HepG2 (cell line): ENCODE data around the gene TSSK3. TPM values are rescaled to one million over a fixed set of nuclear protein-coding genes. Genes with fewer than 3 reads are reported as not detected.
A peak's percentile ranks its signal among the peaks of the same experiment; 100 is the strongest.

Experiments used
- ATF1 ChIP-seq: IDR thresholded peaks from 2 replicates; pipeline ENCODE4 v1.6.1; 2016; ENCODE audit warnings: mild to moderate bottlenecking, control low read depth
- ATF7-NPFF ChIP-seq: sonication (generic); formaldehyde crosslinking; IDR thresholded peaks from 2 replicates; pipeline ENCODE4 v1.8.1; 2023; ENCODE audit warnings: mild to moderate bottlenecking, low read depth, missing genetic modification reagents, moderate library complexity
- CENPT ChIP-seq: sonication (generic); formaldehyde crosslinking; IDR thresholded peaks from 2 replicates; pipeline ENCODE4 v1.8.0; 2022; ENCODE audit warnings: low read depth, mild to moderate bottlenecking, moderate library complexity, missing genetic modification reagents
- CHD2 ChIP-seq: IDR thresholded peaks from 2 replicates; pipeline ENCODE4 v1.6.1; 2011; ENCODE audit warnings: low read depth, low read length, improper control_type of control experiment
- HMGA1 ChIP-seq: sonication (generic); formaldehyde crosslinking; conservative IDR thresholded peaks from 2 replicates; pipeline ENCODE4 v1.4.0; 2020; ENCODE audit warnings: missing genetic modification reagents
- HNRNPUL1 ChIP-seq: fragments of 200-400 bp; formaldehyde crosslinking; IDR thresholded peaks from 2 replicates; pipeline ENCODE4 v1.6.1; 2017; ENCODE audit warnings: low read depth, mild to moderate bottlenecking, low read length, moderate library complexity
- KDM5A ChIP-seq: fragments of 200-600 bp; sonication (generic); IDR thresholded peaks from 2 replicates; pipeline ENCODE4 v1.7.0; 2018; ENCODE audit warnings: antibody characterized with exemption, mild to moderate bottlenecking, low read length, borderline replicate concordance
- NAIF1 ChIP-seq: sonication (generic); formaldehyde crosslinking; IDR thresholded peaks from 2 replicates; pipeline ENCODE4 v1.5.0; 2020; ENCODE audit warnings: mild to moderate bottlenecking, missing genetic modification reagents, borderline replicate concordance
- NFATC3 ChIP-seq: sonication (generic); formaldehyde crosslinking; IDR thresholded peaks from 2 replicates; pipeline ENCODE4 v1.5.1; 2020; ENCODE audit warnings: mild to moderate bottlenecking, missing genetic modification reagents
- NR1H2 ChIP-seq: sonication (generic); formaldehyde crosslinking; IDR thresholded peaks from 2 replicates; pipeline ENCODE4 v1.8.1; 2022; ENCODE audit warnings: low read depth, missing genetic modification reagents, borderline replicate concordance
- RFXAP ChIP-seq: sonication (generic); formaldehyde crosslinking; IDR thresholded peaks from 2 replicates; pipeline ENCODE4 v1.4.0; 2020; ENCODE audit warnings: missing genetic modification reagents, borderline replicate concordance
- SP1 ChIP-seq, 2 experiments: fragments of 450-650 bp in 1 of 2; sonication (generic) in 1 of 2; formaldehyde crosslinking in 1 of 2; IDR thresholded peaks; 2 replicates each; pipeline versions ENCODE4 v1.4.0 to v1.6.1; 2016 to 2020; ENCODE audit warnings: missing genetic modification reagents in 1 of 2
- TBL1XR1 ChIP-seq: fragments of 150-350 bp; IDR thresholded peaks from 2 replicates; pipeline ENCODE4 v1.6.1; 2014; ENCODE audit warnings: borderline replicate concordance, low read length; ENCODE audit not compliant: partially characterized antibody
- TCF7L2 ChIP-seq: IDR thresholded peaks from 2 replicates; pipeline ENCODE4 v1.6.1; 2011; ENCODE audit warnings: mild to moderate bottlenecking, low read depth, low read length, moderate library complexity
- TSC22D2 ChIP-seq: sonication (generic); formaldehyde crosslinking; IDR thresholded peaks from 2 replicates; pipeline ENCODE4 v1.5.1; 2020; ENCODE audit warnings: missing genetic modification reagents, mild to moderate bottlenecking, borderline replicate concordance
- WIZ ChIP-seq: sonication (generic); formaldehyde crosslinking; IDR thresholded peaks from 2 replicates; pipeline ENCODE4 v1.5.1; 2020; ENCODE audit warnings: mild to moderate bottlenecking, missing genetic modification reagents
- ZBTB42 ChIP-seq: sonication (generic); formaldehyde crosslinking; IDR thresholded peaks from 2 replicates; pipeline ENCODE4 v1.5.0; 2020; ENCODE audit warnings: mild to moderate bottlenecking, missing genetic modification reagents
- ZFP62 ChIP-seq: sonication (generic); formaldehyde crosslinking; IDR thresholded peaks from 2 replicates; pipeline ENCODE4 v1.4.0; 2020; ENCODE audit warnings: missing genetic modification reagents
- ZNF143 ChIP-seq: sonication (generic); formaldehyde crosslinking; IDR thresholded peaks from 2 replicates; pipeline ENCODE4 v1.4.0; 2020; ENCODE audit warnings: missing genetic modification reagents
- ZNF256 ChIP-seq: sonication (generic); formaldehyde crosslinking; conservative IDR thresholded peaks from 2 replicates; pipeline ENCODE4 v1.4.0; 2020; ENCODE audit warnings: missing genetic modification reagents
- ZNF354B ChIP-seq: sonication (generic); formaldehyde crosslinking; IDR thresholded peaks from 2 replicates; pipeline ENCODE4 v1.8.0; 2022; ENCODE audit warnings: mild to moderate bottlenecking, missing genetic modification reagents
- ZNF367 ChIP-seq: sonication (generic); formaldehyde crosslinking; IDR thresholded peaks from 2 replicates; pipeline ENCODE4 v1.4.0; 2020; ENCODE audit warnings: missing genetic modification reagents, borderline replicate concordance
- ZNF660 ChIP-seq: sonication (generic); formaldehyde crosslinking; IDR thresholded peaks from 2 replicates; pipeline ENCODE4 v1.5.1; 2020; ENCODE audit warnings: mild to moderate bottlenecking, low read depth, missing genetic modification reagents, borderline replicate concordance
- ZNF891 ChIP-seq: sonication (generic); formaldehyde crosslinking; IDR thresholded peaks from 2 replicates; pipeline ENCODE4 v1.5.0; 2020; ENCODE audit warnings: mild to moderate bottlenecking, missing genetic modification reagents
- polyA plus RNA-seq, 8 experiments: library from polyadenylated mRNA; depleted of rRNA in 3 of 8; stranded (reverse) in 7 of 8; unstranded in 1 of 8; fragments of >200 nt; fragmentation: Illumina TruSeq in 4 of 8; extraction: Trizol in 4 of 8; gene quantifications; 2 replicates each; pipeline versions ENCODE4 v1.2.1 to v1.2.3, GENCODE V29; 2011 to 2016; ENCODE audit warnings: low read depth in 4 of 8, missing spikeins in 1 of 8, mixed read lengths in 1 of 8; ENCODE audit not compliant: insufficient read depth in 1 of 8
- total RNA-seq, 5 experiments: library from RNA; depleted of rRNA; stranded (reverse); fragments of >200 nt; fragmentation: Illumina TruSeq; extraction: Trizol; gene quantifications; 2 replicates each; pipeline ENCODE4 v1.2.3, GENCODE V29; 2016; ENCODE audit warnings: low read depth in 1 of 5
- TF ChIP-seq, protein P1 (sequence below): sonication (generic); formaldehyde crosslinking; IDR thresholded peaks from 2 replicates; pipeline ENCODE4 v1.9.0; 2022; ENCODE audit warnings: missing genetic modification reagents, mild to moderate bottlenecking, borderline replicate concordance
- TF ChIP-seq, protein P2 (sequence below), 2 experiments: sonication (generic) in 1 of 2; formaldehyde crosslinking in 1 of 2; IDR thresholded peaks; 2 replicates each; pipeline versions ENCODE4 v1.5.1 to v1.6.1; 2011 to 2020; ENCODE audit warnings: borderline replicate concordance in 1 of 2, low read depth in 1 of 2, low read length in 1 of 2, mild to moderate bottlenecking in 1 of 2, missing genetic modification reagents in 1 of 2, moderate library complexity in 1 of 2
- TF ChIP-seq, protein P3 (sequence below): IDR thresholded peaks from 2 replicates; pipeline ENCODE4 v1.6.1; 2016

The TSSK3 gene
- total and polyA plus RNA-seq, 2 of the 13 experiments (the other 11 are each of a cell fraction or from before 2014, with no cell fraction given): 1.0 to 1.1 TPM

DNA sequence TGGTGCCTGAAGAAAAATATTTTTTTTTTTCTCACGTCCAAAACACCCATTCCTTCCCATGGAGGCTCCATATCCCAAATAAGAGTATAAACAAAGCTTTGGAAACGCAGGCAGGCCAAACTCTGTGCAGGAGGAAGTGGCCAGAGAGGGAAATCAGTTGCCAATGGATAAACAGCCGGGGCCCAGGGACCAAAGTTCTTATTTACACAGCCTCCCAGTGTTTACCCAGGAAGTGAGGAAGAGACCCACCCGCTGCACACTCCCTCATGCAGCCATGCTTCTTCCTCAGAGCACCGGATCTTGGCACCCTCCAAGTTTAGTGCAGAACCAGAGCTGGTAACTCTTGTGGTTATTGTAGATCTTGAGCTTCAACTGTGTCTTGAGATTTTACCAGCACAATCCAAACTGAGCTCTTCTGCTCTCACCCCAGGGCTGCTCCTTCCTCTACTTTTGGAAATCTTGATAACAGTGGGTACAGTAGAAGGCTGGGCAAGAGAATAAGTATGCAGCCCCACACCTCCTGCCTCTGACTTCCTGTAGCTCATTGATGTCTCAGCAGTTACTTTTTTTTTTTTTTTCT lies 40.5 kb upstream of the TSSK3 start (continued):
- TF ChIP-seq NAIF1 (CRISPR knock-in tag): no peak
- no peak for TF ChIP-seq TSC22D2 (CRISPR knock-in tag)
- no peak for TF ChIP-seq ZNF354B (CRISPR knock-in tag)
- no peak for TF ChIP-seq KDM5A
- no peak for TF ChIP-seq ZNF256 (CRISPR knock-in tag)
- TF ChIP-seq ZNF143 (CRISPR knock-in tag): no peak
- no peak for TF ChIP-seq ZBTB42 (CRISPR knock-in tag)
- TF ChIP-seq HNRNPUL1: no peak
- no peak for TF ChIP-seq CENPT
- TF ChIP-seq NFATC3 (CRISPR knock-in tag): no peak
- no peak for TF ChIP-seq NR1H2 (CRISPR knock-in tag)
- no peak for TF ChIP-seq HMGA1 (CRISPR knock-in tag)
- TF ChIP-seq ZNF891 (CRISPR knock-in tag): no peak
- TF ChIP-seq TBL1XR1: peak; percentile 25
- TF ChIP-seq SP1 (IDR thresholded peaks at IDR 0.05): no peak
- TF ChIP-seq SP1 (CRISPR knock-in tag; IDR thresholded peaks at IDR 0.05): no peak; the same call in 1 of the 2 replicates
- no peak for TF ChIP-seq WIZ (CRISPR knock-in tag)
- no peak for TF ChIP-seq ZNF660
- no peak for TF ChIP-seq ATF7-NPFF (CRISPR knock-in tag)
- TF ChIP-seq, protein P1, sequence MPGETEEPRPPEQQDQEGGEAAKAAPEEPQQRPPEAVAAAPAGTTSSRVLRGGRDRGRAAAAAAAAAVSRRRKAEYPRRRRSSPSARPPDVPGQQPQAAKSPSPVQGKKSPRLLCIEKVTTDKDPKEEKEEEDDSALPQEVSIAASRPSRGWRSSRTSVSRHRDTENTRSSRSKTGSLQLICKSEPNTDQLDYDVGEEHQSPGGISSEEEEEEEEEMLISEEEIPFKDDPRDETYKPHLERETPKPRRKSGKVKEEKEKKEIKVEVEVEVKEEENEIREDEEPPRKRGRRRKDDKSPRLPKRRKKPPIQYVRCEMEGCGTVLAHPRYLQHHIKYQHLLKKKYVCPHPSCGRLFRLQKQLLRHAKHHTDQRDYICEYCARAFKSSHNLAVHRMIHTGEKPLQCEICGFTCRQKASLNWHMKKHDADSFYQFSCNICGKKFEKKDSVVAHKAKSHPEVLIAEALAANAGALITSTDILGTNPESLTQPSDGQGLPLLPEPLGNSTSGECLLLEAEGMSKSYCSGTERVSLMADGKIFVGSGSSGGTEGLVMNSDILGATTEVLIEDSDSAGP (CRISPR knock-in tag): no peak
- no peak for TF ChIP-seq ZNF367 (CRISPR knock-in tag)
- peak; percentile 50; the same call in 1 of the 2 replicates for TF ChIP-seq RFXAP (CRISPR knock-in tag)
- TF ChIP-seq TCF7L2: no peak
- TF ChIP-seq, protein P2, sequence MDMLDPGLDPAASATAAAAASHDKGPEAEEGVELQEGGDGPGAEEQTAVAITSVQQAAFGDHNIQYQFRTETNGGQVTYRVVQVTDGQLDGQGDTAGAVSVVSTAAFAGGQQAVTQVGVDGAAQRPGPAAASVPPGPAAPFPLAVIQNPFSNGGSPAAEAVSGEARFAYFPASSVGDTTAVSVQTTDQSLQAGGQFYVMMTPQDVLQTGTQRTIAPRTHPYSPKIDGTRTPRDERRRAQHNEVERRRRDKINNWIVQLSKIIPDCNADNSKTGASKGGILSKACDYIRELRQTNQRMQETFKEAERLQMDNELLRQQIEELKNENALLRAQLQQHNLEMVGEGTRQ (IDR thresholded peaks at IDR 0.05; ENCODE audit: low read depth, low read length): no peak
- TF ChIP-seq, protein P2 (CRISPR knock-in tag; IDR thresholded peaks at IDR 0.05; ENCODE audit: borderline replicate concordance): no peak
- TF ChIP-seq ZFP62: no peak
- TF ChIP-seq, protein P3, sequence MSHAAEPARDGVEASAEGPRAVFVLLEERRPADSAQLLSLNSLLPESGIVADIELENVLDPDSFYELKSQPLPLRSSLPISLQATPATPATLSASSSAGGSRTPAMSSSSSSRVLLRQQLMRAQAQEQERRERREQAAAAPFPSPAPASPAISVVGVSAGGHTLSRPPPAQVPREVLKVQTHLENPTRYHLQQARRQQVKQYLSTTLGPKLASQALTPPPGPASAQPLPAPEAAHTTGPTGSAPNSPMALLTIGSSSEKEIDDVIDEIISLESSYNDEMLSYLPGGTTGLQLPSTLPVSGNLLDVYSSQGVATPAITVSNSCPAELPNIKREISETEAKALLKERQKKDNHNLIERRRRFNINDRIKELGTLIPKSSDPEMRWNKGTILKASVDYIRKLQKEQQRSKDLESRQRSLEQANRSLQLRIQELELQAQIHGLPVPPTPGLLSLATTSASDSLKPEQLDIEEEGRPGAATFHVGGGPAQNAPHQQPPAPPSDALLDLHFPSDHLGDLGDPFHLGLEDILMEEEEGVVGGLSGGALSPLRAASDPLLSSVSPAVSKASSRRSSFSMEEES (CRISPR knock-in tag): peak; percentile 65
- peak; percentile 25; the same call in 1 of the 2 replicates for TF ChIP-seq ATF1 (CRISPR knock-in tag)
- no peak for TF ChIP-seq CHD2
